HL-60 (cell line): ENCODE data around the gene SLC12A5.

Source experiments
- GABPA ChIP-seq: IDR thresholded peaks from 2 replicates; pipeline ENCODE4 v1.6.1; 2012; ENCODE audit warnings: low read depth
- POLR2AphosphoS5 ChIP-seq: IDR thresholded peaks from 2 replicates; pipeline ENCODE4 v1.6.1; 2012; ENCODE audit warnings: low read depth
- SPI1 ChIP-seq: IDR thresholded peaks from 2 replicates; pipeline ENCODE4 v1.6.1; 2012; ENCODE audit warnings: low read depth, mild to moderate bottlenecking, borderline replicate concordance
- TF ChIP-seq, protein P1 (sequence below): IDR thresholded peaks from one replicate; pipeline ENCODE4 v1.5.1; 2011; ENCODE audit warnings: low read length, control low read depth, inconsistent platforms; ENCODE audit not compliant: insufficient read depth
- TF ChIP-seq, protein P2 (sequence below): IDR thresholded peaks from 2 replicates; pipeline ENCODE4 v1.6.1; 2012; ENCODE audit warnings: low read depth; ENCODE audit not compliant: insufficient replicate concordance

DNA sequence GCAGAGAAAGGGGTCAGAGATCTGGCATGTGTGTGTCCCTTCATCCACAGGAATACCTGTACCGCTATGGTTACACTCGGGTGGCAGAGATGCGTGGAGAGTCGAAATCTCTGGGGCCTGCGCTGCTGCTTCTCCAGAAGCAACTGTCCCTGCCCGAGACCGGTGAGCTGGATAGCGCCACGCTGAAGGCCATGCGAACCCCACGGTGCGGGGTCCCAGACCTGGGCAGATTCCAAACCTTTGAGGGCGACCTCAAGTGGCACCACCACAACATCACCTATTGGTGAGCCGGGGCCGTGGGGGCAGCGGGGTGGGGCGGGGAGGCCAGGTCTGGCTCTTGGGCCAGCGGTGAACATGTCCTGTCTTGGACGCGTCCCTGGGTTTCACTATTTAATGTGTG is 19.2 kb upstream of the SLC12A5 start:
- no peak for TF ChIP-seq POLR2AphosphoS5
- TF ChIP-seq, protein P1, sequence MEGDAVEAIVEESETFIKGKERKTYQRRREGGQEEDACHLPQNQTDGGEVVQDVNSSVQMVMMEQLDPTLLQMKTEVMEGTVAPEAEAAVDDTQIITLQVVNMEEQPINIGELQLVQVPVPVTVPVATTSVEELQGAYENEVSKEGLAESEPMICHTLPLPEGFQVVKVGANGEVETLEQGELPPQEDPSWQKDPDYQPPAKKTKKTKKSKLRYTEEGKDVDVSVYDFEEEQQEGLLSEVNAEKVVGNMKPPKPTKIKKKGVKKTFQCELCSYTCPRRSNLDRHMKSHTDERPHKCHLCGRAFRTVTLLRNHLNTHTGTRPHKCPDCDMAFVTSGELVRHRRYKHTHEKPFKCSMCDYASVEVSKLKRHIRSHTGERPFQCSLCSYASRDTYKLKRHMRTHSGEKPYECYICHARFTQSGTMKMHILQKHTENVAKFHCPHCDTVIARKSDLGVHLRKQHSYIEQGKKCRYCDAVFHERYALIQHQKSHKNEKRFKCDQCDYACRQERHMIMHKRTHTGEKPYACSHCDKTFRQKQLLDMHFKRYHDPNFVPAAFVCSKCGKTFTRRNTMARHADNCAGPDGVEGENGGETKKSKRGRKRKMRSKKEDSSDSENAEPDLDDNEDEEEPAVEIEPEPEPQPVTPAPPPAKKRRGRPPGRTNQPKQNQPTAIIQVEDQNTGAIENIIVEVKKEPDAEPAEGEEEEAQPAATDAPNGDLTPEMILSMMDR: no peak
- TF ChIP-seq GABPA: no peak
- TF ChIP-seq, protein P2, sequence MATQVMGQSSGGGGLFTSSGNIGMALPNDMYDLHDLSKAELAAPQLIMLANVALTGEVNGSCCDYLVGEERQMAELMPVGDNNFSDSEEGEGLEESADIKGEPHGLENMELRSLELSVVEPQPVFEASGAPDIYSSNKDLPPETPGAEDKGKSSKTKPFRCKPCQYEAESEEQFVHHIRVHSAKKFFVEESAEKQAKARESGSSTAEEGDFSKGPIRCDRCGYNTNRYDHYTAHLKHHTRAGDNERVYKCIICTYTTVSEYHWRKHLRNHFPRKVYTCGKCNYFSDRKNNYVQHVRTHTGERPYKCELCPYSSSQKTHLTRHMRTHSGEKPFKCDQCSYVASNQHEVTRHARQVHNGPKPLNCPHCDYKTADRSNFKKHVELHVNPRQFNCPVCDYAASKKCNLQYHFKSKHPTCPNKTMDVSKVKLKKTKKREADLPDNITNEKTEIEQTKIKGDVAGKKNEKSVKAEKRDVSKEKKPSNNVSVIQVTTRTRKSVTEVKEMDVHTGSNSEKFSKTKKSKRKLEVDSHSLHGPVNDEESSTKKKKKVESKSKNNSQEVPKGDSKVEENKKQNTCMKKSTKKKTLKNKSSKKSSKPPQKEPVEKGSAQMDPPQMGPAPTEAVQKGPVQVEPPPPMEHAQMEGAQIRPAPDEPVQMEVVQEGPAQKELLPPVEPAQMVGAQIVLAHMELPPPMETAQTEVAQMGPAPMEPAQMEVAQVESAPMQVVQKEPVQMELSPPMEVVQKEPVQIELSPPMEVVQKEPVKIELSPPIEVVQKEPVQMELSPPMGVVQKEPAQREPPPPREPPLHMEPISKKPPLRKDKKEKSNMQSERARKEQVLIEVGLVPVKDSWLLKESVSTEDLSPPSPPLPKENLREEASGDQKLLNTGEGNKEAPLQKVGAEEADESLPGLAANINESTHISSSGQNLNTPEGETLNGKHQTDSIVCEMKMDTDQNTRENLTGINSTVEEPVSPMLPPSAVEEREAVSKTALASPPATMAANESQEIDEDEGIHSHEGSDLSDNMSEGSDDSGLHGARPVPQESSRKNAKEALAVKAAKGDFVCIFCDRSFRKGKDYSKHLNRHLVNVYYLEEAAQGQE: no peak
- no peak for TF ChIP-seq SPI1
